ENCODE results near the gene MBNL2.

DNA sequence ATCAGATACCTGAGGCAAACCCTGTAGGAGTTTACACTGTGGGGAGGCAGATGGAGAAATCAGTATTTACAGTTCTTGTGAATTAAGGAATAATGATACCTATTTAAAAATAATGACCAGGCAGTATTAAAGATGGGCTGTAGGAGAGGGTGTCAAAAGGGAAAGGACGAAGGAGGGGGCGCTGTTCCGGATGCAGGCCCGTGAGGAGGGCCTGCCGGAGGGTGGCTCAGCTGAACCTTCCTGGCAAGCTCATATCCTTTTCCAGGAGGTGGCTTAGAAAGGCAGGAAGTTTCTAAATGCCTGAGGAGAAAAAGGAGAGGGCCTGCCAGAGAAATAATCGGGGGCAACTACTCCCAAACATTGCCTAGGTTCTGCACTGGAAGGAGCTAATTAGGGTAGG lies 46.6 kb downstream of the MBNL2 start:
- no peak for TF ChIP-seq POLR2A (IDR thresholded peaks at IDR 0.05)
- TF ChIP-seq, protein P1, sequence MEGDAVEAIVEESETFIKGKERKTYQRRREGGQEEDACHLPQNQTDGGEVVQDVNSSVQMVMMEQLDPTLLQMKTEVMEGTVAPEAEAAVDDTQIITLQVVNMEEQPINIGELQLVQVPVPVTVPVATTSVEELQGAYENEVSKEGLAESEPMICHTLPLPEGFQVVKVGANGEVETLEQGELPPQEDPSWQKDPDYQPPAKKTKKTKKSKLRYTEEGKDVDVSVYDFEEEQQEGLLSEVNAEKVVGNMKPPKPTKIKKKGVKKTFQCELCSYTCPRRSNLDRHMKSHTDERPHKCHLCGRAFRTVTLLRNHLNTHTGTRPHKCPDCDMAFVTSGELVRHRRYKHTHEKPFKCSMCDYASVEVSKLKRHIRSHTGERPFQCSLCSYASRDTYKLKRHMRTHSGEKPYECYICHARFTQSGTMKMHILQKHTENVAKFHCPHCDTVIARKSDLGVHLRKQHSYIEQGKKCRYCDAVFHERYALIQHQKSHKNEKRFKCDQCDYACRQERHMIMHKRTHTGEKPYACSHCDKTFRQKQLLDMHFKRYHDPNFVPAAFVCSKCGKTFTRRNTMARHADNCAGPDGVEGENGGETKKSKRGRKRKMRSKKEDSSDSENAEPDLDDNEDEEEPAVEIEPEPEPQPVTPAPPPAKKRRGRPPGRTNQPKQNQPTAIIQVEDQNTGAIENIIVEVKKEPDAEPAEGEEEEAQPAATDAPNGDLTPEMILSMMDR (IDR thresholded peaks at IDR 0.05) = no peak
